A673 (cell line): ENCODE data around the gene ZNF483. TPM values are rescaled to one million over a fixed set of nuclear protein-coding genes. Genes with fewer than 3 reads are reported as not detected.
"Not testable (repeated sequence)": the region's sequence is repeated elsewhere in the genome, so short reads cannot be mapped to it uniquely, and the experiment has no call there.

Experiments
- BruUV-seq: library from RNA; stranded (reverse); fragments of 400-500 nt; replicated peaks from 2 replicates; lab custom pipeline; 2021; lab: Mats Ljungman, UMichigan
- CTCF ChIA-PET: fragments of 300-600 bp; sonication (Branson Sonifier 250); formaldehyde crosslinking; loops from one replicate; lab custom pipeline; 2022; ENCODE audit warnings: antibody characterized with exemption; lab: Charles Lee
- POLR2A ChIA-PET: fragments of 300-600 bp; sonication (Branson Sonifier 250); formaldehyde crosslinking; loops from one replicate; lab custom pipeline; 2022; ENCODE audit warnings: antibody characterized with exemption; ENCODE audit not compliant: low non-redundant PET; lab: Charles Lee
- DNase-seq: peaks from one replicate; pipeline ENCODE4 v3.0.0-alpha.2; 2015; ENCODE audit warnings: low spot score
- H3K27ac ChIP-seq: fragments of 200-600 bp; sonication (generic); 2 replicates; pipeline ENCODE4 v1.5.1; 2016; ENCODE audit warnings: mixed run types, low read depth, mild to moderate bottlenecking, mixed read lengths, antibody characterized with exemption, low read length; ENCODE audit not compliant: poor library complexity, severe bottlenecking
- H3K27me3 ChIP-seq: fragments of 200-600 bp; sonication (generic); replicated peaks from 2 replicates; pipeline ENCODE4 v1.6.1; 2017; ENCODE audit warnings: mixed run types, low read depth, mild to moderate bottlenecking, mixed read lengths, antibody characterized with exemption, low read length; ENCODE audit not compliant: insufficient read depth, poor library complexity
- H3K36me3 ChIP-seq: fragments of 200-600 bp; sonication (generic); 2 replicates; pipeline ENCODE4 v1.6.1; 2016; ENCODE audit warnings: mixed run types, mild to moderate bottlenecking, mixed read lengths, antibody characterized with exemption, low read length; ENCODE audit not compliant: insufficient read depth, poor library complexity, severe bottlenecking
- H3K4me1 ChIP-seq: fragments of 200-600 bp; sonication (generic); 2 replicates; pipeline ENCODE4 v1.6.1; 2017; ENCODE audit warnings: mixed run types, mild to moderate bottlenecking, mixed read lengths, antibody characterized with exemption, low read length; ENCODE audit not compliant: insufficient read depth, poor library complexity, severe bottlenecking
- H3K4me3 ChIP-seq: fragments of 200-600 bp; sonication (generic); 2 replicates; pipeline ENCODE4 v1.5.1; 2016; ENCODE audit warnings: low read depth, mixed run types, mild to moderate bottlenecking, mixed read lengths, low read length; ENCODE audit not compliant: poor library complexity, severe bottlenecking
- H3K9me3 ChIP-seq: fragments of 200-600 bp; sonication (generic); 2 replicates; pipeline ENCODE4 v1.6.1; 2016; ENCODE audit warnings: mixed run types, low read depth, mild to moderate bottlenecking, mixed read lengths, antibody characterized with exemption, low read length; ENCODE audit not compliant: poor library complexity, severe bottlenecking
- CTCF ChIP-seq: fragments of 300-800, 200-600 bp; sonication (generic); conservative IDR thresholded peaks from 2 replicates; pipeline ENCODE4 v1.5.1; 2017; ENCODE audit warnings: low read depth, mild to moderate bottlenecking, antibody characterized with exemption, low read length, moderate library complexity, mixed read lengths
- EZH2 ChIP-seq: fragments of 200-600 bp; sonication (generic); IDR thresholded peaks from 2 replicates; pipeline ENCODE4 v1.6.1; 2017; ENCODE audit warnings: borderline replicate concordance, low read depth, mild to moderate bottlenecking, mixed read lengths, antibody characterized with exemption, low read length; ENCODE audit not compliant: poor library complexity, severe bottlenecking
- intact Hi-C: fragments of 100-400 bp; cut with micrococcal nuclease; formaldehyde crosslinking; loops from one replicate; pipeline ENCODE4 v1.10.0; 2022; ENCODE audit not compliant: unreplicated experiment
- total RNA-seq: library from RNA; stranded (reverse); gene quantifications from 2 replicates; pipeline ENCODE4 v1.2.3, GENCODE V29; 2021

The ZNF483 gene
- total RNA-seq, 1 experiment from 2014 or later = 3.4 TPM

- no peaks in the 10 kb centered on the region for H3K9me3 ChIP-seq
- intact Hi-C loops = no loop called here
- no peaks in the 10 kb centered on the region for H3K36me3 ChIP-seq
- no peaks in the 10 kb centered on the region for H3K27me3 ChIP-seq
- H3K4me3 ChIP-seq = no peak overlapping the region
- ChIA-PET CTCF (no interaction called here), POLR2A (no interaction called here)
- H3K27ac ChIP-seq = no peak overlapping the region
- H3K4me1 ChIP-seq = no peaks in the 10 kb centered on the region
- no peak for DNase-seq
- BruUV-seq = no TSS peak
- TF ChIP-seq EZH2 (no peak), CTCF (no peak)
Measured at GRCh38 chr9:111501005-111501562, 23.9 kb upstream of the ZNF483 start.

- intact Hi-C loops = no loop called here
- Histone ChIP-seq H3K27me3 (no peaks in the 10 kb centered on the region), H3K4me1 (no peaks in the 10 kb centered on the region), H3K9me3 (no peaks in the 10 kb centered on the region), H3K4me3 (no peak overlapping the region), H3K36me3 (no peaks in the 10 kb centered on the region), H3K27ac (no peak overlapping the region)
- ChIA-PET CTCF (no interaction called here), POLR2A (no interaction called here)
- TF ChIP-seq CTCF (no peak), EZH2 (no peak)
- no peak for DNase-seq
- no TSS peak for BruUV-seq
Measured at GRCh38 chr9:111501648-111502047, 23.3 kb upstream of the ZNF483 start.

- H3K9me3 ChIP-seq = no peaks in the 10 kb centered on the region
- TF ChIP-seq CTCF = no peak
- POLR2A ChIA-PET = no interaction called here
- CTCF ChIA-PET = no interaction called here
- no peaks in the 10 kb centered on the region for H3K4me1 ChIP-seq
- intact Hi-C loops = no loop called here
- DNase-seq = no peak
- no peak overlapping the region for H3K4me3 ChIP-seq
- H3K36me3 ChIP-seq = no peaks in the 10 kb centered on the region
- BruUV-seq = no TSS peak
- H3K27me3 ChIP-seq = no peaks in the 10 kb centered on the region
- no peak overlapping the region for H3K27ac ChIP-seq
Measured at GRCh38 chr9:111502506-111502905, 22.5 kb upstream of the ZNF483 start.

GRCh38 chr9:111511581-111511980 is 13.4 kb upstream of the ZNF483 start:
- H3K4me3 ChIP-seq, H3K27ac ChIP-seq, intact Hi-C loops, H3K27me3 ChIP-seq, H3K4me1 ChIP-seq, H3K36me3 ChIP-seq, CTCF ChIA-PET, POLR2A ChIA-PET, BruUV-seq, H3K9me3 ChIP-seq: not testable (repeated sequence)
- peak; percentile 6 for DNase-seq
